Measurements from ENCODE around the gene PLA2G4E. TPM values are rescaled to one million over a fixed set of nuclear protein-coding genes. Genes with fewer than 3 reads are reported as not detected.

The PLA2G4E gene
- total and polyA plus RNA-seq, 2 of the 13 experiments (the other 11 are each of a cell fraction or from before 2014, with no cell fraction given), result not detected

- intact Hi-C loops (cut with micrococcal nuclease; ENCODE audit: unreplicated experiment), result no loop called here
- in situ Hi-C loops (cut with HindIII; ENCODE audit: extremely low pct_ligation_motif_present, low pct_unique_long_range_greater_than_20kb), result no loop called here
- no peak overlapping the region for H3K27ac ChIP-seq (ENCODE audit: extremely low read length, insufficient read depth, low read length)
- H3K4me3 ChIP-seq (replicated peaks in 1 of 3; ENCODE audit: insufficient read depth in 1 of 3, low read depth in 2 of 3, low read length in 3 of 3), result no peak overlapping the region
- DNase-seq (ENCODE audit: low spot score) (no peak), ATAC-seq (no peak), FAIRE-seq (no peak)
- no peaks in the 10 kb centered on the region for H4K20me1 ChIP-seq (ENCODE audit: insufficient read depth, low read length)
- ChIA-PET POLR2A (no interaction called here), CTCF (ENCODE audit: low intra/inter-chr PET ratio, low total read pairs) (no interaction called here)
- no peaks in the 10 kb centered on the region for H3K9me3 ChIP-seq (ENCODE audit: low read length)
- 64% methylated on average over 8 of the region's 8 CpGs for WGBS (ENCODE audit: low lambda C conversion rate)
- BruUV-seq (replicated peaks), result no TSS peak
- no peaks in the 10 kb centered on the region for H3K79me2 ChIP-seq (ENCODE audit: insufficient read depth, low read length)
- no peak overlapping the region for H2AFZ ChIP-seq (ENCODE audit: low read length)
- peaks cover 1 to 31% of the 10 kb centered on the region in 2 experiments; a peak in 4 of 5 replicates for H3K27me3 ChIP-seq (ENCODE audit: control insufficient read depth in 1 of 2, insufficient read depth in 2 of 2, low read length in 2 of 2)
- H3K4me1 ChIP-seq (ENCODE audit: insufficient read depth, low read length), result peaks cover 20% of the 10 kb centered on the region
- H3K9ac ChIP-seq (ENCODE audit: insufficient read depth, low read depth, low read length), result no peak overlapping the region
- H3K36me3 ChIP-seq (replicated peaks in 1 of 2; ENCODE audit: control insufficient read depth in 1 of 2, insufficient read depth in 2 of 2, low read length in 2 of 2), result no peaks in the 10 kb centered on the region
- TF ChIP-seq EZH2 (conservative IDR thresholded peaks at IDR 0.05; ENCODE audit: low read depth, low read length) (no peak), FOXP1 (IDR thresholded peaks at IDR 0.05) (no peak), FOXP1 (CRISPR knock-in tag; IDR thresholded peaks at IDR 0.05) (no peak), POGK (CRISPR knock-in tag; conservative IDR thresholded peaks at IDR 0.05) (no peak), DMAP1 (CRISPR knock-in tag; IDR thresholded peaks at IDR 0.05) (no peak), ISX (CRISPR knock-in tag; conservative IDR thresholded peaks at IDR 0.05) (no peak), ZNF142 (CRISPR knock-in tag; IDR thresholded peaks at IDR 0.05) (no peak), ZFP36 (IDR thresholded peaks at IDR 0.05; ENCODE audit: borderline replicate concordance, low read depth, low read length, partially characterized antibody) (no peak), FOSL2 (CRISPR knock-in tag; IDR thresholded peaks at IDR 0.05) (no peak), ZFP36L2 (CRISPR knock-in tag; IDR thresholded peaks at IDR 0.05) (no peak), ZNF335 (CRISPR knock-in tag; IDR thresholded peaks at IDR 0.05) (no peak), HBP1 (CRISPR knock-in tag; IDR thresholded peaks at IDR 0.05; ENCODE audit: low read depth) (no peak), HNRNPL (IDR thresholded peaks at IDR 0.05; ENCODE audit: low read depth, low read length) (no peak), ZNF207 (IDR thresholded peaks at IDR 0.05; ENCODE audit: borderline replicate concordance) (no peak), ZFP36L1 (CRISPR knock-in tag; IDR thresholded peaks at IDR 0.05) (no peak)
- H3K4me2 ChIP-seq (ENCODE audit: low read depth, low read length), result no peak overlapping the region
These were observed 28.0 kb upstream of the PLA2G4E start for GRCh38 chr15:42048821-42049200.

Data from HepG2 (cell line).